Stimulated activated naive CD8-positive, alpha-beta T cell treated with anti-CD3 and anti-CD28 coated beads, Interleukin-15, Interleukin-2, amounts not matched to agents 100 ng/mL and 50 ng/mL, for 24 hours (primary cell): ENCODE data around the gene C10orf62.
"Not testable (repeated sequence)": the region's sequence is repeated elsewhere in the genome, so short reads cannot be mapped to it uniquely, and the experiment has no call there.

ENCODE experiments used
- H3K27ac Mint-ChIP-seq: one replicate; pipeline ENCODE4 v1.8.0; 2021; ENCODE audit warnings: mild to moderate bottlenecking, mixed read lengths
- H3K27me3 Mint-ChIP-seq: one replicate; pipeline ENCODE4 v1.8.0; 2021; ENCODE audit warnings: mixed read lengths
- H3K36me3 Mint-ChIP-seq: one replicate; pipeline ENCODE4 v1.8.0; 2021; ENCODE audit warnings: low read depth, mixed read lengths
- H3K4me1 Mint-ChIP-seq: one replicate; pipeline ENCODE4 v1.8.0; 2021; ENCODE audit warnings: low read depth, mixed read lengths
- H3K4me3 Mint-ChIP-seq: one replicate; pipeline ENCODE4 v1.8.0; 2021; ENCODE audit warnings: mild to moderate bottlenecking, mixed read lengths
- H3K9me3 Mint-ChIP-seq: one replicate; pipeline ENCODE4 v1.8.0; 2021; ENCODE audit warnings: mixed read lengths

Gene C10orf62

DNA sequence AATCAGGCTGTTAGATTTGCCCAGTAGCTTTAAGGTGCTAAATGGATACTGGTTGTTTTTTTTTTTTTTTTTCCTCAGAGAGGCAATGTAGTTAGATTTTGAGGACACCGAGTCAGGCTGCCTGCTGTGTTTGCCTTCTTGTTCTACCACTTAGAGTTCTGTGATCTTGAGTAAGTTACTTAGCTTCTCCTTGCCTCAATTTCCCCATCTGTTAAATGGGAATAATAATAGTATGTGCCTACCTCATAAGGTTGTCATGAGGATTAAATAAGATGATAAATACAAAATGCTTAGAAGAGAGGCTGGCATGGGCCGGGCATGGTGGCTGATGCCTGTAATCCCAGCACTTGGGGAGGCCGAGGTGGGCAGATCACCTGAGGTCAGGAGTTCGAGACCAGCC lies 29.2 kb downstream of the C10orf62 start:
- Mint-ChIP-seq H3K9me3 (no peaks in the 10 kb centered on the region), H3K36me3 (no peaks in the 10 kb centered on the region), H3K4me1 (no peaks in the 10 kb centered on the region), H3K27me3 (no peaks in the 10 kb centered on the region), H3K27ac (no peak overlapping the region), H3K4me3 (no peak overlapping the region)

- Mint-ChIP-seq H3K27me3 (no peaks in the 10 kb centered on the region), H3K9me3 (no peaks in the 10 kb centered on the region), H3K4me3 (no peak overlapping the region), H3K27ac (no peak overlapping the region), H3K36me3 (no peaks in the 10 kb centered on the region), H3K4me1 (no peaks in the 10 kb centered on the region)
Measured at GRCh38 chr10:97623277-97623676, 33.8 kb downstream of the C10orf62 start.

GRCh38 chr10:97627731-97628130 lies 38.2 kb downstream of the C10orf62 start:
- no peaks in the 10 kb centered on the region for H3K9me3 Mint-ChIP-seq
- H3K4me3 Mint-ChIP-seq: no peak overlapping the region
- H3K27me3 Mint-ChIP-seq: no peaks in the 10 kb centered on the region
- H3K36me3 Mint-ChIP-seq: no peaks in the 10 kb centered on the region
- H3K4me1 Mint-ChIP-seq: peaks cover 5% of the 10 kb centered on the region
- H3K27ac Mint-ChIP-seq: no peak overlapping the region

DNA sequence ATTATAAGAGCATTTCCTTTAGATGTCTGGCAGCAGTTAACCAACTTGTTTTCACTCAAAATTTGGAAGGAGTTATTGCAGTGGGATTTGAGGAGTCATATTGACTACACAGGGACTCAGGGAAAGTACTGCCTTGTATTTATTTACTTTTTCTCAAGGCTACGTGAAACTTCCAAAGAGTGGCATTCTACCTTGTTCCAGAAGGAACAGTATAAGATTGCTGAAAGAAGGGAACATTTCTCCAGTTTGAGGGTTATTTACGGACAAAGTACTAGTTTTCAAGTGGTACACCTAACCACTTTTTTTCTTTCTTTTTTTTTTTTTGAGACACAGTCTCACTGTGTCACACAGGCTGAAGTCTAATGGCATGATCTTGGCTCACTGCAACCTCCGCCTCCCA lies 38.7 kb downstream of the C10orf62 start:
- H3K4me1 Mint-ChIP-seq: peaks cover 10% of the 10 kb centered on the region
- H3K9me3 Mint-ChIP-seq: no peaks in the 10 kb centered on the region
- no peak overlapping the region for H3K4me3 Mint-ChIP-seq
- no peaks in the 10 kb centered on the region for H3K36me3 Mint-ChIP-seq
- no peaks in the 10 kb centered on the region for H3K27me3 Mint-ChIP-seq
- H3K27ac Mint-ChIP-seq: no peak overlapping the region

DNA sequence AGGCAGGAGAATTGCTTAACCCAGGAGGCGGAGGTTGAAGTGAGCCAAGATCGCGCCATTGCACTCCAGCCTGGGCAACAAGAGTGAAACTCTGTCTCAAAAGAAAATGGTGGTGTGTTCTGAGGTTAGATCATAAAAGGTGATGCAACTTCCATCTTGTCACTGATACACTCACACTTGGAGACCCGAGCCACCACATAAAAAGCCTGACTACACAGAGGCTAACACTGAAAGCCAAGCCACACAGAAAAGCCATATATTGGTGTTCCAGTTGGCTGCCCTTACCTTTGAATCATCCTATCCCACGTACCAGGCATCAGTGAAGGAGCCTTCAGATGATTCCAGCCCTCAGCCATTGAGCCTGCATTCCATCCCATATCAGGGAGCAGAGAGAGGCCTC lies 39.8 kb downstream of the C10orf62 start:
- Mint-ChIP-seq H3K4me1 (peaks cover 18% of the 10 kb centered on the region), H3K36me3 (no peaks in the 10 kb centered on the region), H3K4me3 (no peak overlapping the region), H3K9me3 (no peaks in the 10 kb centered on the region), H3K27ac (no peak overlapping the region), H3K27me3 (no peaks in the 10 kb centered on the region)

GRCh38 chr10:97631098-97631497 lies 41.6 kb downstream of the C10orf62 start:
- H3K27me3 Mint-ChIP-seq: no peaks in the 10 kb centered on the region
- H3K4me3 Mint-ChIP-seq: no peak overlapping the region
- H3K36me3 Mint-ChIP-seq: no peaks in the 10 kb centered on the region
- H3K27ac Mint-ChIP-seq: no peak overlapping the region
- peaks cover 18% of the 10 kb centered on the region for H3K4me1 Mint-ChIP-seq
- H3K9me3 Mint-ChIP-seq: no peaks in the 10 kb centered on the region

GRCh38 chr10:97632949-97633884 lies 43.7 kb downstream of the C10orf62 start, which contains the start of gene MORN4:
Gene MORN4, minus strand, starts transcription at chr10:97633500. Its CDS starts 13,847 bp downstream, at chr10:97619653.
- Mint-ChIP-seq H3K9me3 (no peaks in the 10 kb centered on the region), H3K4me3 (peak within 1 kb of the TSS; percentile 99), H3K27ac (peak within 1 kb of the TSS; percentile 93), H3K4me1 (peaks cover 18% of the 10 kb centered on the region), H3K36me3 (no peaks in the 10 kb centered on the region), H3K27me3 (no peaks in the 10 kb centered on the region)

DNA sequence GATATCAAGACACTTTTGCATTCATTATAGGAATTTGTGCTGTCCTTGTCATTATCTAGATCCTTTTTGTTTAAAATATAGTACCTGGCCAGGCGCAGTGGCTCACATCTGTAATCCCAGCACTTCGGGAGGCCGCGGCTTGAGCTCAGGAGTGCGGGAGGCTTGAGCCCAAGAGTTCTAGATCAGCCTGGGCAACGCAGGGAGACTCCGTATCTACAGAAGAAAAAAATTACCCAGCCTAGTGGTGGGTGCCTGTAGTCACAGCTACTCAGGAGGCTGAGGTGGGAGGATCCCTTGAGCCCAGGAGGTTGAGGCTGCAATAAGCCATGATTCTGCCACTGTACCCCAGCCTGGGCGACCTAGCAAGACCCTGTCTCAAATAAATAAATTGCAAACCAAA lies 44.4 kb downstream of the C10orf62 start:
- Mint-ChIP-seq H3K9me3 (no peaks in the 10 kb centered on the region), H3K36me3 (no peaks in the 10 kb centered on the region), H3K27ac (peak overlapping the region; percentile 93)

DNA sequence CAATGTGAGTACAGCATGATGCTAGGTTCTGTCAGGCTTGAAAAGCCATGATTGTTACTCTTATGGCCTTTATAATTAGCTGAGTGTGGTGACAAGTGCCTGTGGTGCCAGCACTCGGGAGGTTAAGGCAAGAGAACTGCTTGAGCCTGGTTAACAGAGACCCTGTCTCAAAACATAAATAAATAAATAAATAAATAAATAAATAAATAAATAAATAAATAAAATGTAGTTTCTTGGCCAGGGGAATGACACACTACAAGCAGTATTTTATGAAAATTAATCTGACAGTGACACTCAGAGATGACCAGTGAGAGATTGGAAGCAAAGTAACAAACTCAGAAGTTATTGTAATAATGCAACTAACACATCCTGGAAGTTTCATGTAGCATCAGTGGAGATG lies 46.1 kb downstream of the C10orf62 start:
- Mint-ChIP-seq H3K4me3 (no peak overlapping the region), H3K36me3 (no peaks in the 10 kb centered on the region)

More for the DNA sequence above, 44.4 kb downstream of the C10orf62 start:
- H3K4me1 Mint-ChIP-seq: peaks cover 18% of the 10 kb centered on the region
- peak overlapping the region; percentile 99 for H3K4me3 Mint-ChIP-seq
- H3K27me3 Mint-ChIP-seq: no peaks in the 10 kb centered on the region

DNA sequence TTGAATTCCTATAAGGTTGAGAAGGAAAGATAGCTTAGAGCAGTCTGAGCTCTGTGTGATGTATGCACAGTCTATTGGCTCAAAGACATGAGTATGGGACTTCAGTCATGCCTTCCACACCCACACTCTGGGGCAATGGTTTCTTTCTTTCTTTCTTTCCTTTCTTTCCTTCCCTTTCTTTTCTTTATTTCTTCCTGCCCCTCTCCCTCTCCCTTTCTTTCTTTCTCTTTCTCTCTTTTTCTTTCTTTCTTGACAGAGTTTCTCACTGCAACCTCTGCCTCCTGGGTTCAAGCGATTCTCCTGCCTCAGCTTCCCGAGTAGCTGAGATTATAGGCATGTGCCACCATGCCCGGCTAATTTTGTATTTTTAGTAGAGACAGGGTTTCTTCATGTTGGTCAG lies 49.6 kb downstream of the C10orf62 start:
- peaks cover 22% of the 10 kb centered on the region for H3K4me1 Mint-ChIP-seq
- not testable (repeated sequence) for H3K27ac Mint-ChIP-seq, H3K36me3 Mint-ChIP-seq, H3K9me3 Mint-ChIP-seq, H3K27me3 Mint-ChIP-seq
- H3K4me3 Mint-ChIP-seq: peak overlapping the region; percentile 8

More for the DNA sequence above, 46.1 kb downstream of the C10orf62 start:
- no peak overlapping the region for H3K27ac Mint-ChIP-seq
- H3K27me3 Mint-ChIP-seq: no peaks in the 10 kb centered on the region
- H3K9me3 Mint-ChIP-seq: no peaks in the 10 kb centered on the region
- peaks cover 25% of the 10 kb centered on the region for H3K4me1 Mint-ChIP-seq

DNA sequence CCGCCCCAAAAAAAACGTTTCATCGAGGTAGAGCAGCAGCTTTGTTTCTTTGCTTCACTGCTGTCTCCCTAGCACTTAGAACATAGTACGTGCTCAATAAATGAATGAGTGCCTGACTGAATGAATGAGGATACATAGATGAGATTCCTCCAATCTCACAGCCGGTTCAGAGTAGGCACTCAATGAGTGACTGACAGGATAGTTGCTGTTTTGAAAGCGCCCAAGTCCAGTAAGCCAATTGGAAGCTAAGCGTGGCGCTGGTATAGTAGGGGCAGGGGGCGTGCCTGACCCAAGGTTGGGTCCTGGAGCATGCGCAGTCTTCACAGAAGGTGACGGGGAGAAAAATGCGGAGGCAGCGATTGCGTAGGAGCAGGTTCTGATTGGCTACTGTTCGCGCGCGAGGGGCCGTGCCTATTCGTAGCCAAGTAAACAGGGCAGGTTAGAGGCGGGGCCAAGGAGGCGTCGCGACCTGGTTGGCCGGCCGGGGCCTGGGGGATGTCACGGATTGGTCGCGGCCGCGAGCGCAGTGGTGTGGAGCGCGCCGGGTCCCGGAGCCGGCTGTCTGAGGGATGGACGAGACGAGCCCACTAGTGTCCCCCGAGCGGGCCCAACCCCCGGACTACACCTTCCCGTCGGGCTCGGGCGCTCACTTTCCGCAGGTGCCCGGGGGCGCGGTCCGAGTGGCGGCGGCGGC lies 50.8 kb downstream of the C10orf62 start, which contains the start of gene PI4K2A:
TSS of gene PI4K2A (plus strand) at position 498 of the 694 bp plus-strand sequence. CDS start at position 570, 72 bp downstream.
- peaks cover 22% of the 10 kb centered on the region for H3K4me1 Mint-ChIP-seq
- peak within 1 kb of the TSS; percentile 81 for H3K27ac Mint-ChIP-seq
- peaks cover 18% of the 10 kb centered on the region for H3K36me3 Mint-ChIP-seq
- H3K4me3 Mint-ChIP-seq: peak within 1 kb of the TSS; percentile 95
- no peaks in the 10 kb centered on the region for H3K27me3 Mint-ChIP-seq
- no peaks in the 10 kb centered on the region for H3K9me3 Mint-ChIP-seq
